Ishikawa (cell line): ENCODE measurements around the gene GLB1L.

Experiments
- CEBPB ChIP-seq: IDR thresholded peaks from 2 replicates; pipeline ENCODE4 v1.6.1; 2012
- CREB1 ChIP-seq: IDR thresholded peaks from 2 replicates; pipeline ENCODE4 v1.6.1; 2012; ENCODE audit warnings: low read depth
- EGR1 ChIP-seq: IDR thresholded peaks from 2 replicates; pipeline ENCODE4 v1.6.1; 2012
- EP300 ChIP-seq: IDR thresholded peaks from 2 replicates; pipeline ENCODE4 v1.6.1; 2012; ENCODE audit warnings: borderline replicate concordance
- FOXM1 ChIP-seq: IDR thresholded peaks from 2 replicates; pipeline ENCODE4 v1.6.1; 2012; ENCODE audit warnings: low read depth, borderline replicate concordance
- NFIC ChIP-seq: IDR thresholded peaks from 2 replicates; pipeline ENCODE4 v1.6.1; 2012
- RAD21 ChIP-seq: IDR thresholded peaks from 2 replicates; pipeline ENCODE4 v1.6.1; 2012; ENCODE audit warnings: low read depth
- TAF1 ChIP-seq: IDR thresholded peaks from 2 replicates; pipeline ENCODE4 v1.6.1; 2012; ENCODE audit warnings: low read depth, mild to moderate bottlenecking
- TCF12 ChIP-seq: IDR thresholded peaks from 2 replicates; pipeline ENCODE4 v1.6.1; 2012; ENCODE audit warnings: low read depth
- TEAD4 ChIP-seq: IDR thresholded peaks from 2 replicates; pipeline ENCODE4 v1.6.1; 2012
- YY1 ChIP-seq: IDR thresholded peaks from 2 replicates; pipeline ENCODE4 v1.6.1; 2012; ENCODE audit warnings: low read depth
- ZBTB7A ChIP-seq: IDR thresholded peaks from 2 replicates; pipeline ENCODE4 v1.6.1; 2012; ENCODE audit warnings: low read depth
- TF ChIP-seq, protein P1 (sequence below): IDR thresholded peaks from 2 replicates; pipeline ENCODE4 v1.6.1; 2012
- TF ChIP-seq, protein P2 (sequence below): IDR thresholded peaks from 2 replicates; pipeline ENCODE4 v1.6.1; 2012; ENCODE audit warnings: low read depth, mild to moderate bottlenecking
- TF ChIP-seq, protein P3 (sequence below): IDR thresholded peaks from 2 replicates; pipeline ENCODE4 v1.6.1; 2012

Gene GLB1L

DNA sequence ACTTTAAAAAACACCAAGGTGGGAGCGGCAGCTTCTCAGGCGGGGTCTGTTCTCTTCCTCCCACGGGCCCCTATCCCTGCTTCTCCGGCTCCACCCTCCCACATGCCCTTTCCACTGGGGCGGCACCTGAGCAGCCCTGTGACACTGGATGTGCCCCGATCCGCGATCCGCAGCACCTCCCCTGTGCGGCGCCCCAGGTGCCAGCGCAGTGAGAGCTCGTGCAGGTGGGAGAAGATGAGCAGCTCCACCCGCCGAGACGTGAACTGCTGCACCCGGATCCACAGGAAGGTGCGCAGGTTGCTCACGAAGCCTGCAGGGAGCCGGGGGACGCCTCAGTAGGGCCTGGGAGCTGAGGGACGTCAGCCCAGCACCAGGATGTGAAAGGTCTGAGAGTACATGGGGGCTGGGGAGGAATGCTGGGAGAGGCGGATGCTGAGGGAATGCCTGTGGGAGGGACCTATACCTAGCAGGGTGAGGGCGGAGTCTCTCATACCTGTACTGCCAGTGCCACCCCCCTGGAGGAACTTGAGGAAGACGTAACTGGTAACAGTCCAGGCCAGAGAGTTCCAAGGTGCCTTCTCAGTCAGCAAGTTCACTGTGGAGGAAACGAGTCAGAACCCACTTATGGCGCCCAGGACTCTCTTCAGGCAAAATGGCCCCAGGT lies 29.2 kb downstream of the GLB1L start:
- no peak for TF ChIP-seq NFIC
- TF ChIP-seq TCF12 = no peak
- TF ChIP-seq CREB1 = no peak
- TF ChIP-seq, protein P1, sequence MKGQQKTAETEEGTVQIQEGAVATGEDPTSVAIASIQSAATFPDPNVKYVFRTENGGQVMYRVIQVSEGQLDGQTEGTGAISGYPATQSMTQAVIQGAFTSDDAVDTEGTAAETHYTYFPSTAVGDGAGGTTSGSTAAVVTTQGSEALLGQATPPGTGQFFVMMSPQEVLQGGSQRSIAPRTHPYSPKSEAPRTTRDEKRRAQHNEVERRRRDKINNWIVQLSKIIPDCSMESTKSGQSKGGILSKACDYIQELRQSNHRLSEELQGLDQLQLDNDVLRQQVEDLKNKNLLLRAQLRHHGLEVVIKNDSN = no peak
- TF ChIP-seq FOXM1 = no peak
- TF ChIP-seq EP300 = no peak
- TF ChIP-seq, protein P2, sequence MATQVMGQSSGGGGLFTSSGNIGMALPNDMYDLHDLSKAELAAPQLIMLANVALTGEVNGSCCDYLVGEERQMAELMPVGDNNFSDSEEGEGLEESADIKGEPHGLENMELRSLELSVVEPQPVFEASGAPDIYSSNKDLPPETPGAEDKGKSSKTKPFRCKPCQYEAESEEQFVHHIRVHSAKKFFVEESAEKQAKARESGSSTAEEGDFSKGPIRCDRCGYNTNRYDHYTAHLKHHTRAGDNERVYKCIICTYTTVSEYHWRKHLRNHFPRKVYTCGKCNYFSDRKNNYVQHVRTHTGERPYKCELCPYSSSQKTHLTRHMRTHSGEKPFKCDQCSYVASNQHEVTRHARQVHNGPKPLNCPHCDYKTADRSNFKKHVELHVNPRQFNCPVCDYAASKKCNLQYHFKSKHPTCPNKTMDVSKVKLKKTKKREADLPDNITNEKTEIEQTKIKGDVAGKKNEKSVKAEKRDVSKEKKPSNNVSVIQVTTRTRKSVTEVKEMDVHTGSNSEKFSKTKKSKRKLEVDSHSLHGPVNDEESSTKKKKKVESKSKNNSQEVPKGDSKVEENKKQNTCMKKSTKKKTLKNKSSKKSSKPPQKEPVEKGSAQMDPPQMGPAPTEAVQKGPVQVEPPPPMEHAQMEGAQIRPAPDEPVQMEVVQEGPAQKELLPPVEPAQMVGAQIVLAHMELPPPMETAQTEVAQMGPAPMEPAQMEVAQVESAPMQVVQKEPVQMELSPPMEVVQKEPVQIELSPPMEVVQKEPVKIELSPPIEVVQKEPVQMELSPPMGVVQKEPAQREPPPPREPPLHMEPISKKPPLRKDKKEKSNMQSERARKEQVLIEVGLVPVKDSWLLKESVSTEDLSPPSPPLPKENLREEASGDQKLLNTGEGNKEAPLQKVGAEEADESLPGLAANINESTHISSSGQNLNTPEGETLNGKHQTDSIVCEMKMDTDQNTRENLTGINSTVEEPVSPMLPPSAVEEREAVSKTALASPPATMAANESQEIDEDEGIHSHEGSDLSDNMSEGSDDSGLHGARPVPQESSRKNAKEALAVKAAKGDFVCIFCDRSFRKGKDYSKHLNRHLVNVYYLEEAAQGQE = no peak
- no peak for TF ChIP-seq EGR1
- TF ChIP-seq TEAD4 = no peak
- TF ChIP-seq, protein P3, sequence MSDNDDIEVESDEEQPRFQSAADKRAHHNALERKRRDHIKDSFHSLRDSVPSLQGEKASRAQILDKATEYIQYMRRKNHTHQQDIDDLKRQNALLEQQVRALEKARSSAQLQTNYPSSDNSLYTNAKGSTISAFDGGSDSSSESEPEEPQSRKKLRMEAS = no peak
- TF ChIP-seq YY1 = no peak
- TF ChIP-seq RAD21 = no peak
- no peak for TF ChIP-seq TAF1
- no peak for TF ChIP-seq CEBPB
- TF ChIP-seq ZBTB7A = no peak

DNA sequence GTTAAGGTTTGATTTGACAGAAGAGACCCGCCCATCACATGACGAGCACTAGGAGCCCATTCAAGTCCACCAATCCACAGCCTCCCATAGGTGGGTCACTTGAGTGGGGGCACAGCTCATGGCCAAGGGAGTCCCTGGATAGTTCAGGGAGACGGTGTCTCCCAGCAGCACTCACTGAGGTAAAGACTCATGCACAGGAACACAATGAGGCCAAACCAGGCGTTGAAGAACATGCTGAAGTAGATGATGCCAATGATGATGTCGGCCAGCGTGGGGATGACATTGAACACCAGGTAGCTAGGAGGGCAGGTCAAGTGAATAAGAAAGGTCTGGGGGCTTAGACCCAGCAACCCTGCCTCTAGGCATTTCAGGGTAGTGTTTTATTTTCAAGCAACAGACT lies 30.5 kb downstream of the GLB1L start:
- TF ChIP-seq, protein P2 = no peak
- no peak for TF ChIP-seq EP300
- no peak for TF ChIP-seq NFIC
- TF ChIP-seq EGR1 = no peak
- TF ChIP-seq TCF12 = no peak
- no peak for TF ChIP-seq YY1
- no peak for TF ChIP-seq TAF1
- TF ChIP-seq CREB1 = no peak
- TF ChIP-seq ZBTB7A = no peak
- TF ChIP-seq, protein P1 = no peak
- TF ChIP-seq, protein P3 = no peak
- TF ChIP-seq TEAD4 = no peak
- no peak for TF ChIP-seq CEBPB
- TF ChIP-seq RAD21 = no peak
- TF ChIP-seq FOXM1 = no peak

DNA sequence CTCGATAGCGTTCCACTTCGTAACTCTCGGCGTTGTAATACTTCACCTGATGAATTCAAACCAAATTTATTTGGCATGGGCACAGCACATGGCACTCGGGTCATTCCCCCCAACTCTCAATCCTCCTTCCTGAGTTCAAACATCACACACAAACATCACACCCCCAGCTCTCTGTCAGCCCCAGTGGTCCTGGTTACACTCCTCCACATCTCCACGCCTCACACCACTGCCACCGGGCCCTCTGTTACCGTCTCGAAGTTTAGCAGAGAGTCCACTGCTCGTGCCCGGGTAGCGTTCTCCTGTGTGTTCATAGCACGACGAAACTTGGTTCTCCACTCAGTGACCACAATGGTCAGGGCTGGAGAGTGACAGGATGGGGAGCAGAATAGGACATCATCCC lies 31.1 kb downstream of the GLB1L start:
- TF ChIP-seq FOXM1 (no peak), TEAD4 (no peak), YY1 (no peak), TAF1 (no peak), TCF12 (no peak), EGR1 (no peak), CREB1 (no peak), RAD21 (no peak), CEBPB (no peak), NFIC (no peak), ZBTB7A (no peak)
- TF ChIP-seq, protein P1 = no peak
- TF ChIP-seq, protein P3 = no peak
- TF ChIP-seq, protein P2 = no peak
